Hepatocyte (in vitro differentiated cells): Measurements from ENCODE around the gene RSRC2. TPM values are rescaled to one million over a fixed set of nuclear protein-coding genes. Genes with fewer than 3 reads are reported as not detected.
"Not testable (repeated sequence)": the region's sequence is repeated elsewhere in the genome, so short reads cannot be mapped to it uniquely, and the experiment has no call there.

Experiments
- DNase-seq: peaks from one replicate; pipeline ENCODE4 v3.0.0-alpha.2; 2016; ENCODE audit warnings: low spot score
- H2AFZ ChIP-seq: fragments of 200-600 bp; sonication (generic); 2 replicates; pipeline ENCODE4 v1.6.0; 2016; ENCODE audit warnings: antibody characterized with exemption, mild to moderate bottlenecking
- H3K27ac ChIP-seq: fragments of 200-600 bp; sonication (generic); 2 replicates; pipeline ENCODE4 v1.5.1; 2016; ENCODE audit warnings: mild to moderate bottlenecking
- H3K27me3 ChIP-seq: fragments of 200-600 bp; sonication (generic); 2 replicates; pipeline ENCODE4 v1.6.1; 2016
- H3K36me3 ChIP-seq: fragments of 200-600 bp; sonication (generic); replicated peaks from 2 replicates; pipeline ENCODE4 v1.5.1; 2016; ENCODE audit warnings: low read depth; ENCODE audit not compliant: insufficient read depth
- H3K4me1 ChIP-seq: fragments of 200-600 bp; sonication (generic); 2 replicates; pipeline ENCODE4 v1.5.1; 2016; ENCODE audit warnings: mild to moderate bottlenecking, moderate library complexity; ENCODE audit not compliant: insufficient read depth
- H3K4me2 ChIP-seq: fragments of 200-600 bp; sonication (generic); 2 replicates; pipeline ENCODE4 v1.6.0; 2016
- H3K4me3 ChIP-seq: fragments of 200-600 bp; sonication (generic); 2 replicates; pipeline ENCODE4 v1.5.1; 2016; ENCODE audit warnings: mild to moderate bottlenecking
- H3K79me2 ChIP-seq: fragments of 200-600 bp; sonication (generic); 2 replicates; pipeline ENCODE4 v1.6.0; 2017; ENCODE audit warnings: mild to moderate bottlenecking
- H3K9me2 ChIP-seq: fragments of 200-600 bp; sonication (generic); replicated peaks from 2 replicates; pipeline ENCODE4 v1.6.0; 2017; ENCODE audit warnings: mild to moderate bottlenecking; ENCODE audit not compliant: insufficient read depth
- H3K9me3 ChIP-seq: fragments of 200-600 bp; sonication (generic); 2 replicates; pipeline ENCODE4 v1.5.1; 2016; ENCODE audit warnings: low read depth, mild to moderate bottlenecking
- H4K20me1 ChIP-seq: fragments of 200-600 bp; sonication (generic); 2 replicates; pipeline ENCODE4 v1.6.0; 2016; ENCODE audit warnings: mild to moderate bottlenecking; ENCODE audit not compliant: insufficient read depth, poor library complexity, severe bottlenecking
- CTCF ChIP-seq: fragments of 200-600 bp; sonication (generic); IDR thresholded peaks from 2 replicates; pipeline ENCODE4 v1.5.1; 2016; ENCODE audit warnings: antibody characterized with exemption, mild to moderate bottlenecking; ENCODE audit not compliant: poor library complexity
- EZH2 ChIP-seq: fragments of 200-600 bp; sonication (generic); IDR thresholded peaks from 2 replicates; pipeline ENCODE4 v1.6.1; 2016; ENCODE audit warnings: antibody characterized with exemption, mild to moderate bottlenecking, borderline replicate concordance
- EZH2phosphoT487 ChIP-seq: fragments of 200-600 bp; sonication (generic); IDR thresholded peaks from one replicate; pipeline ENCODE4 v1.6.1; 2018; ENCODE audit warnings: antibody characterized with exemption, mild to moderate bottlenecking, low read depth, moderate library complexity; ENCODE audit not compliant: unreplicated experiment, severe bottlenecking
- WGBS: methylation state at CpG from one replicate; pipeline ENCODE4 v1.1.6; 2016; ENCODE audit warnings: low lambda C conversion rate; ENCODE audit errors: missing lambda C conversion rate; 5-methylcytosine and 5-hydroxymethylcytosine counted together
- polyA plus RNA-seq: library from polyadenylated mRNA; unstranded; fragments of >200 nt; fragmentation: Nextera tagmentation; extraction: Ambion mirVana; gene quantifications from 2 replicates; pipeline ENCODE4 v1.2.1, GENCODE V29; 2016
- total RNA-seq: library from RNA; depleted of rRNA; stranded (reverse); fragments of >200 nt; gene quantifications from 2 replicates; pipeline ENCODE4 v1.2.3, GENCODE V29; 2014

Gene RSRC2
- total and polyA plus RNA-seq, 2 experiments from 2014 or later: 53.6 to 90.9 TPM

GRCh38 chr12:122473543-122474323 lies 53.0 kb downstream of the RSRC2 start:
- Histone ChIP-seq H3K4me1 (peaks cover 6% of the 10 kb centered on the region), H3K9me3 (no peaks in the 10 kb centered on the region), H3K9me2 (no peaks in the 10 kb centered on the region), H3K4me2 (no peak overlapping the region), H3K4me3 (no peak overlapping the region), H4K20me1 (no peaks in the 10 kb centered on the region), H2AFZ (no peak overlapping the region), H3K79me2 (no peaks in the 10 kb centered on the region), H3K36me3 (no peaks in the 10 kb centered on the region), H3K27ac (no peak overlapping the region), H3K27me3 (no peaks in the 10 kb centered on the region)
- no peak for DNase-seq
- WGBS: 88% methylated on average over 19 of the region's 19 CpGs
- TF ChIP-seq CTCF (no peak), EZH2phosphoT487 (no peak), EZH2 (no peak)

GRCh38 chr12:122471324-122472226 lies 55.2 kb downstream of the RSRC2 start:
- no peaks in the 10 kb centered on the region for H3K27me3 ChIP-seq
- DNase-seq: peak; percentile 69
- H4K20me1 ChIP-seq: no peaks in the 10 kb centered on the region
- H3K4me2 ChIP-seq: peak overlapping the region; percentile 49
- H3K4me3 ChIP-seq: no peak overlapping the region
- H3K4me1 ChIP-seq: peaks cover 6% of the 10 kb centered on the region
- H2AFZ ChIP-seq: no peak overlapping the region
- 31% methylated on average over 3 of the region's 3 CpGs for WGBS
- TF ChIP-seq CTCF (peak; percentile 91), EZH2phosphoT487 (no peak)
- no peaks in the 10 kb centered on the region for H3K9me2 ChIP-seq
- no peaks in the 10 kb centered on the region for H3K36me3 ChIP-seq
- no peaks in the 10 kb centered on the region for H3K9me3 ChIP-seq
- peak overlapping the region; percentile 52 for H3K27ac ChIP-seq
- no peaks in the 10 kb centered on the region for H3K79me2 ChIP-seq

GRCh38 chr12:122470576-122470975 lies 56.2 kb downstream of the RSRC2 start:
- not testable (repeated sequence) for DNase-seq, H3K79me2 ChIP-seq, H3K9me3 ChIP-seq, H3K4me2 ChIP-seq, H3K9me2 ChIP-seq, H3K36me3 ChIP-seq, H3K27me3 ChIP-seq, H2AFZ ChIP-seq, H4K20me1 ChIP-seq, H3K4me1 ChIP-seq, H3K4me3 ChIP-seq
- 97% methylated on average over 7 of the region's 7 CpGs for WGBS
- peak overlapping the region; percentile 52 for H3K27ac ChIP-seq

- not testable (repeated sequence) for H4K20me1 ChIP-seq
Measured at GRCh38 chr12:122469856-122470255, 56.9 kb downstream of the RSRC2 start.

More at GRCh38 chr12:122469856-122470255, 56.9 kb downstream of the RSRC2 start:
- not testable (repeated sequence) for H3K4me3 ChIP-seq, H3K27ac ChIP-seq, H3K36me3 ChIP-seq, DNase-seq, H3K27me3 ChIP-seq, H3K4me2 ChIP-seq, H3K4me1 ChIP-seq, H3K9me2 ChIP-seq, H3K79me2 ChIP-seq, H3K9me3 ChIP-seq, H2AFZ ChIP-seq
- WGBS: 95% methylated on average over 6 of the region's 6 CpGs
